DND-41 (cell line): ENCODE results near the gene LAMA2.

Source experiments
- CTCF ChIP-seq: IDR thresholded peaks from 2 replicates; pipeline ENCODE4 v1.5.1; 2012; ENCODE audit warnings: borderline replicate concordance, low read length, moderate library complexity, mild to moderate bottlenecking; ENCODE audit not compliant: poor library complexity, severe bottlenecking; ENCODE audit errors: extremely low read depth
- EZH2 ChIP-seq: IDR thresholded peaks from 3 replicates; pipeline ENCODE4 v1.6.1; 2012; ENCODE audit warnings: borderline replicate concordance, low read depth, mild to moderate bottlenecking, moderate library complexity, low read length, inconsistent platforms; ENCODE audit not compliant: severe bottlenecking

- TF ChIP-seq CTCF (no peak), EZH2 (no peak)
Measured at GRCh38 chr6:128903715-128904114, 20.8 kb downstream of the LAMA2 start.
